Calu3 (cell line): ENCODE data around the gene WTIP. TPM values are rescaled to one million over a fixed set of nuclear protein-coding genes. Genes with fewer than 3 reads are reported as not detected.
A peak's percentile ranks its signal among the peaks of the same experiment; 100 is the strongest.

Source experiments
- BruUV-seq: library from RNA; stranded (reverse); fragments of 400-500 nt; replicated peaks from 2 replicates; lab custom pipeline; 2021; lab: Mats Ljungman, UMichigan
- CTCF ChIA-PET: fragments of 300-600 bp; sonication (Branson Sonifier 250); formaldehyde crosslinking; loops from one replicate; lab custom pipeline; 2022; ENCODE audit warnings: antibody characterized with exemption; lab: Charles Lee
- DNase-seq: peaks from one replicate; pipeline ENCODE4 v3.0.0; 2022
- H3K27ac Mint-ChIP-seq: one replicate; pipeline ENCODE4 v1.8.0; 2022; ENCODE audit warnings: mixed read lengths; ENCODE audit not compliant: unreplicated experiment
- H3K27me3 Mint-ChIP-seq: one replicate; pipeline ENCODE4 v1.8.0; 2022; ENCODE audit warnings: mixed read lengths; ENCODE audit not compliant: unreplicated experiment
- H3K36me3 Mint-ChIP-seq: one replicate; pipeline ENCODE4 v1.8.0; 2022; ENCODE audit warnings: mild to moderate bottlenecking, moderate library complexity, mixed read lengths; ENCODE audit not compliant: insufficient read depth, unreplicated experiment
- H3K4me1 Mint-ChIP-seq: one replicate; pipeline ENCODE4 v1.8.0; 2022; ENCODE audit warnings: mild to moderate bottlenecking, low read depth, mixed read lengths; ENCODE audit not compliant: unreplicated experiment
- H3K4me3 Mint-ChIP-seq: one replicate; pipeline ENCODE4 v1.8.0; 2022; ENCODE audit warnings: mild to moderate bottlenecking, low read depth, moderate library complexity, mixed read lengths; ENCODE audit not compliant: unreplicated experiment
- H3K9me3 Mint-ChIP-seq: one replicate; pipeline ENCODE4 v1.8.0; 2022; ENCODE audit warnings: low read depth, mixed read lengths; ENCODE audit not compliant: unreplicated experiment
- CTCF ChIP-seq: fragments of 200-600 bp; IDR thresholded peaks from one replicate; pipeline ENCODE4 v1.8.0; 2022; ENCODE audit warnings: antibody characterized with exemption; ENCODE audit not compliant: unreplicated experiment
- intact Hi-C: fragments of 100-400 bp; cut with micrococcal nuclease; formaldehyde crosslinking; loops from one replicate; pipeline ENCODE4 v1.10.0; 2022; ENCODE audit not compliant: unreplicated experiment
- total RNA-seq: library from RNA; stranded (reverse); gene quantifications from 2 replicates; pipeline ENCODE4 v1.2.3, GENCODE V29; 2022

WTIP gene
- total RNA-seq, 1 experiment from 2014 or later: 5.3 TPM

GRCh38 chr19:34482380-34483250 lies 1.1 kb downstream of the WTIP start:
- CTCF ChIA-PET: interaction anchor here (0.5 to 1.0 kb wide), 3 partner anchors 60 to 225 kb away, joined by 3 to 5 read pairs (median 3); no protein-coding TSS in a partner anchor
- no TSS peak for BruUV-seq
- Mint-ChIP-seq H3K9me3 (no peaks in the 10 kb centered on the region), H3K4me3 (peak overlapping the region; percentile 55), H3K27me3 (peaks cover 17% of the 10 kb centered on the region), H3K4me1 (peaks cover 13% of the 10 kb centered on the region), H3K27ac (no peak overlapping the region), H3K36me3 (peaks cover 19% of the 10 kb centered on the region)
- DNase-seq: peak; percentile 34
- no peak for TF ChIP-seq CTCF
- intact Hi-C loops: no loop called here

- H3K9me3 Mint-ChIP-seq: no peaks in the 10 kb centered on the region
- intact Hi-C loops: no loop called here
- BruUV-seq: no TSS peak
- TF ChIP-seq CTCF: no peak
- H3K4me1 Mint-ChIP-seq: peaks cover 13% of the 10 kb centered on the region
- H3K36me3 Mint-ChIP-seq: peaks cover 19% of the 10 kb centered on the region
- no peak for DNase-seq
- H3K4me3 Mint-ChIP-seq: no peak overlapping the region
- CTCF ChIA-PET: interaction anchor here (0.6 kb wide), 1 partner anchor 1075 kb away, joined by 3 read pairs; no protein-coding TSS in a partner anchor
- H3K27me3 Mint-ChIP-seq: peaks cover 17% of the 10 kb centered on the region
- no peak overlapping the region for H3K27ac Mint-ChIP-seq
Observed at GRCh38 chr19:34484328-34484727, 2.8 kb downstream of the WTIP start.

DNA sequence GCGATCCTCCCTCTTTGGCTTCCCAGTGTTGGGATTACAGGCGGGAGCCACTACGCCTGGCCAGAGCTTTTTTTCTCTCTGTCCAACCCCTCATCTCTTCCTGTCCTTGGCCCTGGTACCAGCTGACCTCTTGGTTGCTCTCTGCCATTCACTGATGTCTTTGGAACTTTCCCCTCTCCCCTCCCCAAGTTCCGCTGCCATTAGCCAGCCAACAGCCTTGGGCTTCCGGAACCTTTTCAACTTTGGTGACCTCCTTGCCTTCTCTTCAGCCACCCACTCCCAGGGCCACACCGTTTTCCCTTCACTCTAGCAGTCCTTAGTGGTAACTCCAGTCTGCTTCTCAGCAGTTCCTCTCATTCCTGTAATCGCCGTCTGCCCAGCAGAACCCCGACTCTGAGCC lies 4.3 kb downstream of the WTIP start:
- no peak overlapping the region for H3K27ac Mint-ChIP-seq

GRCh38 chr19:34487651-34488051 lies 6.1 kb downstream of the WTIP start:
- Mint-ChIP-seq H3K27ac (no peak overlapping the region), H3K9me3 (no peaks in the 10 kb centered on the region), H3K4me3 (no peak overlapping the region), H3K36me3 (peaks cover 8% of the 10 kb centered on the region), H3K27me3 (peaks cover 15% of the 10 kb centered on the region), H3K4me1 (peaks cover 13% of the 10 kb centered on the region)
- CTCF ChIA-PET: no interaction called here
- no peak for DNase-seq
- intact Hi-C loops: no loop called here
- no peak for TF ChIP-seq CTCF
- no TSS peak for BruUV-seq

More for the DNA sequence above, 4.3 kb downstream of the WTIP start:
- intact Hi-C loops: no loop called here
- Mint-ChIP-seq H3K9me3 (no peaks in the 10 kb centered on the region), H3K4me3 (no peak overlapping the region), H3K36me3 (peaks cover 18% of the 10 kb centered on the region), H3K4me1 (peaks cover 13% of the 10 kb centered on the region), H3K27me3 (peaks cover 17% of the 10 kb centered on the region)
- DNase-seq: no peak
- no peak for TF ChIP-seq CTCF
- CTCF ChIA-PET: no interaction called here
- no TSS peak for BruUV-seq
